GM08714 (cell line): ENCODE data around the gene TP53.
A peak's percentile ranks its signal among the peaks of the same experiment; 100 is the strongest.
"Not testable (repeated sequence)": the region's sequence is repeated elsewhere in the genome, so short reads cannot be mapped to it uniquely, and the experiment has no call there.

Source experiments
- H3K4me3 ChIP-seq: fragments of 200-500 bp; sonication (Bioruptor generic); 2 replicates; pipeline ENCODE4 v1.5.1; 2014; ENCODE audit warnings: mild to moderate bottlenecking, low read length, inconsistent platforms
- ZNF274 ChIP-seq: IDR thresholded peaks from 2 replicates; pipeline ENCODE4 v1.6.1; 2012; ENCODE audit warnings: mild to moderate bottlenecking, low read depth, low read length

Gene TP53

DNA sequence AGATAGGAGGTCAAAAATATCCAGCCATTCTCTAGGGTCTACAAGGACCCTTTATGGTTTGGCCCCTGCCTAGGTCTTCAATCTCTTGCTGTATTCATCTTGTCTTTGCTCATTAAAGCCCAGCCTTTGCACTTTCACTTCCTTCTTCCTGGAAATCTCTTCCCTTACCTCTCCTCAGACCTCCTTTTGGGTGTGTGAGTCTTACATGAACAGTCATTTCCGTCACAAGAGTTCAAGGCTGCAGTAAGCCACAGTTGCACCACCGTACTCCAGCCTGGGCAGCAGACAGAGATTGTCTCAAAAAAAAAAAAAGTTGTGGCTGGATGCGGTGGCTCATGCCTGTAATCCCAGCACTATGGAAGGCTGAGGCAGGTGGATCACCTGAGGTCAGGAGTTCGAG, 42.5 kb downstream of the TP53 start:
- H3K4me3 ChIP-seq, result no peak overlapping the region
- no peak for TF ChIP-seq ZNF274

DNA sequence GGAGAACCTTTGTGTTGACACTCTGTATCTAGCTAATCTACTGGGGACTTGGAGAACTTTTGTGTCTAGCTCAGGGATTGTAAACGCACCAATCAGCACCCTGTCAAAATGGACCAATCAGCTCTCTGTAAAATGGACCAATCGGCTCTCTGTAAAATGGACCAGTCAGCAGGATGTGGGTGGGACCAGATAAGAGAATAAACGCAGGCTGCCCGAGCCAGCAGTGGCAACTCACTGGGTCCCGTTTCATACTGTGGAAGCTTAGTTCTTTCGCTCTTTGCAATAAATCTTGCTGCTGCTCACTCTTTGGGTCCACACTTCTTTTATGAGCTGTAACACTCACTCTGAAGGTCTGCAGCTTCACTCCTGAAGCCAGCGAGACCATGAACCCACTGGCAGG, 45.7 kb downstream of the TP53 start:
- H3K4me3 ChIP-seq, result not testable (repeated sequence)

DNA sequence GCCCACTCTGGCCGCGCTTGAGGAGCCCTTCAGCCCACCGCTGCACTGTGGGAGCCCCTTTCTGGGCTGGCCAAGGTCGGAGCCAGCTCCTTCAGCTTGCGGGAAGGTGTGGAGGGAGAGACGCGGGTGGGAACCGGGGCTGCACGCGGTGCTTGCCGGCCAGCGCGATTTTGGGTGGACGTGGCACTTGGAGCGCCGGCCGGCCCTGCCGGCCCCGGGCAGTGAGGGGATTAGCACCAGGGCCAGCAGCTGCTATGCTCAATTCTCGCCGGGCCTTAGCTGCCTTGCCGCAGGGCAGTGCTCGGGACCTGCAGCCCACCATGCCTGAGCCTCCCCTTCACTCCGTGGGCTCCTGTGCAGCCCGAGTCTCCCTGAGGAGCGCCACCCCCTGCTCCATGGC, 46.5 kb downstream of the TP53 start:
- H3K4me3 ChIP-seq, result no peak overlapping the region
- TF ChIP-seq ZNF274, result no peak

DNA sequence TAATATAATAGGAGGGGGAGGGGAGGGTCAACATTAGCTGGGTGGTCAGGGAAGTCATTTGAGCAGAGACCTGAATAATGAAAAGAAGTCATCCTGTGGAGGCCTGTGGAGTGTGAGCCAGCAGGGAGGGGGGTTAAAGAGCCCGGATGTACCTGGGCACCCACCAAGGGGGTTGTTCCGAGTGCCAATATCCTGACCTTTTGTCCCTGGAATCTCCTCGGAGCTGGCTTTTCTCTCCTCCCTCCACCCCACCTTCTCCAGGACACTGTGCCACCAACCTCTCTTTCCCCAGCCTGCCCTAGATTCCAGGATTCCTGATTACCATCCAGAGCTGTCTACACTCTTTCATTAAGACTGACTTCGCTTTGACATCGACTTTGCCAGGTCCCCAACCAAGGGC, 51.1 kb downstream of the TP53 start:
- no peak for TF ChIP-seq ZNF274
- H3K4me3 ChIP-seq, result no peak overlapping the region

DNA sequence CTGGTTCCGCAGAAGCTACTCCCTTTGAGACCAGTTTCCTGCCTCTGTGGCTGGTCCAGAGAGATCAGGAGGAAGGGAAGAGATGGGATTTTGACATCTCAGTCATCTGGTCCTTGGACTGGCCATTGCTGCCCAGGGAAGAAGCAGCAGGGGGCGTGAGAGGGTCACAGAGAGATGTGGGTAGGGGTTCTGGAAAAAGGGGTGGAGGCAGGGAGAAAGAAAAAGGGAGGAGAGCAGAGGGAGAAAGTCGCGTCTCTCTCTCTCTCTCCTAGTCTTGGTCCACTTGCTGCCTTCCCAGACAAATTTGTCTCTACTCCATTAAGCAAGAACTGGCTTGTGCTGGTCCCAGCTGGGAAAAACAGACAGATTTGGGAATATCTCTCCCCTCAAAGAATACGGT, 52.9 kb downstream of the TP53 start:
- H3K4me3 ChIP-seq, result no peak overlapping the region
- TF ChIP-seq ZNF274, result no peak

DNA sequence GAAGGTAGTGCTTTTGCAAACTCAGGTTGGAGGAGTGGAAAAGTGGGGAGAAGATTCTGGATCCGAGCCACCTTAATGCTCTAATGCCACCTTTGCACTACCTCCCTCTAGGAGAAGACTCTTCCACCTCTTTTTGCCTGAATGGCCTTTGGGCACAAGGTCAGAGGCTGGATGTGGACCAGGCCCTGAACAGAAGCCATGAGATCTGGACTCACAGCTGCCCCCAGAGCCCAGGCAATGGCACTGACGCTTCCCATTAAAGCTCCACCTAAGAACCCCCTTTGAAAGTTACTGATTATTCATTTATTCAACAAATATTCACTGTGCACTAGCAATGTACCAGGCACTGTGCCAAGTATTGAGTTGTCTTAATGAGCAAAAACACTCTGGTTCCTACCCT, 54.2 kb downstream of the TP53 start:
- no peak for TF ChIP-seq ZNF274

DNA sequence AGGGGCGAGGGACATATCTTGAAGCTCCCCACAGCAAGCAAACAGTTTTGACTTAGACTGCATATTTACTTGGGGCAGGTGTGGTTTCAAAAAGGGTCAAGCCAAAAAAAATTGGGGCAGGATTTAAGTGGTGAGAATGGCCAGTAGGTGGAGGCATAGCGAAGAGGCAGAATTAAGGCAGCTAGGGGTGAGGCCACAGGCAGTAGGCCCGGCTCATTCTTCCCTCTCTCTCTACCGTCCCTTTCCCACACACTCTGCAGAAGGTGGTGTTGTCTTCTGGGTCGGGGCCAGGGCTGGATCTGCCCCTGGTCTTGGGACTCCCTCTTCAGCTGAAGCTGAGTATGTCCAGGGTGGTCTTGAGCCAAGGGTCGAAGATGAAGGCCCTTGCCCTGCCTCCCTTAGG, 54.8 kb downstream of the TP53 start:
- TF ChIP-seq ZNF274, result no peak
- no peak overlapping the region for H3K4me3 ChIP-seq

More for the DNA sequence above, 54.2 kb downstream of the TP53 start:
- H3K4me3 ChIP-seq, result no peak overlapping the region

DNA sequence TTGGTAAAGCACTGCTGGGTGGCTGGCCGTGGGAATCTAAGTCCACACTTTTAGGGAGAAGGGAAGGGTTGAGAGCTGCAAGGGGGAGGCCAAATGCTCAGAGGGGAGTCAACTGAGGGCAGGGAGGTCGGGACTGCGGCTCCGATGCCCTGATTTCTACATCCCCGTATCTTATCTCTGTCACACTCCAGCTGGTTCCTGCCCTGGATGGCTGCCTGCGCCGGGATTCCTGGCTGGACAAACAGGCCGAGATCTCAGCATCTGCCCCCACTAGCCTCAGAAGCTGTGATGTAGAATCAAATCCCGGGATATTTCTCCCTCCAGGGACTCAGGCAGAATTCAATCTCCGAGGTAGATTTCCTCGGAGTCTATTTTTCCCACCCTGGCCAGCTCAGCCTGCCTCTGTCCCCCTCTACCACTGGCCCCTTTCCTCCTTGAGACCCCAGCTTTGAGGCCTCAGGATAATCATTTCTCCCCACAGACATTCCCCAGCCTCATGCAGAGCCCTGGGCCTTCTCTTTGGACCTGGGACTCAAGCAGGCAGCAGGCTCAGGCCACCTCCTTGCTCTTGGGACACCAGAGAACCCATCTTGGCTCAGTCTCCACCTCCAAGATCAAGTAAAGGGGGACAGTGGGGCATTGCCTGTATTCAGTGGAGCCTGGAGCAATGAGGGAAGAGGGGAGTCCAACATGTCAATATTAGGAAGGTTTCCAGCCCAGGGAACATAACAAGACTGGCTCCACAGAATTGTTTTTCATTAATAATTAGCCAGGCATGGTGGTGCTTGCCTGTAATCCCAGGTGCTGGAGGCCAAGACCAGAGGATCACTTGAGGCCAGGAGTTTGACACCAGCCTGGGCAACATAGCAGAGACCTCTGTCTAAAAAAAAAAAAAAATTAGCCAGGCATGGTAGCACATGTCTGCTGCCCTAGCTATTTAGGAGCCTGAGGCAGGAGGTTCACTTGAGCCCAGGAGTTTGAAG, 55.6 kb downstream of the TP53 start:
- TF ChIP-seq ZNF274, result no peak

DNA sequence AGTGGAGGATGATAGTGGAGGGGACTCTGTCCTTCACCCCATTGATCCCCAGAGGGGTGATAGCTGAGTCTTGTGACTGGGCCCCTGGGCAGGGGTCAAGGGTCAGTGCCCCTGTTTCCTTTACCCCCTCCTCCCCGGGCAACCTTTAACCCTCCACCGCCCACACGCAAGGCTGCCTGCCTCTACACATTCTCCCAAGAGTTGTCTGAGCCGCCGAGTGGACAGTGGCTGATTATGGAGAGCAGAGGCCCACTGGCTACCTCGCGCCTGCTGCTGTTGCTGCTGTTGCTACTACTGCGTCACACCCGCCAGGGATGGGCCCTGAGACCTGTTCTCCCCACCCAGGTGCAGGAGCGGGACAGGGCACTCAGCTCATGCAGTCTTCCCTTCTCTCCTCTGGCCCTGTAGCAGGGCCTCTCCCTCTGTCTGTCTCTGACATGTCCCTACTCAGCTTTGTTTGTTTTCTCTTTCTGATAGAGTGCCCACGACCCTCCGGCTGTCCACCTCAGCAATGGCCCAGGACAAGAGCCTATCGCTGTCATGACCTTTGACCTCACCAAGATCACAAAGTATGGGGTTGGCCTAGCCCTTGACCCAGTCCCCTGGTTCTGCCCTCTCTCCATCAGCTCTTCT, 57.2 kb downstream of the TP53 start, which contains the start of gene SHBG:
Gene SHBG, plus strand, starts transcription at position 197 of the 633 bp plus-strand sequence. Its CDS starts 38 bp downstream, at position 235.
- H3K4me3 ChIP-seq, result no peak within 1 kb of the TSS
- TF ChIP-seq ZNF274, result no peak

More for the DNA sequence above, 55.6 kb downstream of the TP53 start:
- H3K4me3 ChIP-seq, result no peak overlapping the region

DNA sequence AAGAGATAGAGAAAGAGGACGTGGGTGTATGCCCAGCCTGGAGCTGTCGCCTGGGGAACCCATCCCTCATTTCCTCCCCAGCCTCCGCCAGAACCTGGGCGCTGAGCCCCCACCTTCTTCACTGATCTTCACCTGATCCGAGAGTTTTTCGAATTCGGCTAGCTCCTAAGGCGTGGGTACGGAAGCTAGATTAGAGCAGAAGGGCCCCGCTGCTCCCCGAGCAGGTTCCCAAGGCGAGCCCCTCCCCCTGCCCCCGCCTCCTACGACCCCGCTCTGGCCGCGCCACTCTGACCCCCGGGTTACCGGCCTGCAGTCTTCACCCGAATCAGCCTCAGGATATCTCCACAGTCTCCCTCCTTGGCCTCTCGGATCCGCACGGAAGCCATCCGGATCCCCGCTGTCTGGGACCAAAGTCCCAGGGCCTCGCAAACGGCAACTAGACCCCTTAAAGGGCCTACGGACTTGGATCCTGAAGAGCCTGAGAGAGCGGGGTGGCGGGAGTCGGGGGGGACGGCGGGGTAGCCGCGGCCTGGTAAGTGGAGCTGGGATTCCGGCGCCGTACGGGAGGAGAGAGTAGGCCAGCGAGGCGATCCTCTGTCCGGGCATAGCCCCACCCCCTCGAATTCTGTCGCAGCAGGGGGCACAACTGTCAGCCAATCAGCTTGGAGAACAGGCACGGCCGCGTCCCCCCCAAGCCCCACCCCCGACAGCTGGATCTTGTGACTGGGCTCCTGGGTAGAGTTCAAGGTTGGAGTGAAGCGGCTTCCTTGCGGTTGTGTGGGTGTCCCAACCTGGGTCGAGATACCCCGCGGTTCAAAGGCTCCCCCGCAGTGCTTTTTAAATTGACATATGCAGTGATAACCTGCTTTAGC, 59.8 kb downstream of the TP53 start, which contains the start of gene SAT2:
Gene SAT2, minus strand, starts transcription at position 572 of the 872 bp plus-strand sequence. Its CDS starts 186 bp downstream, at position 386.
- TF ChIP-seq ZNF274, result no peak
- H3K4me3 ChIP-seq, result peak within 1 kb of the TSS; percentile 82

DNA sequence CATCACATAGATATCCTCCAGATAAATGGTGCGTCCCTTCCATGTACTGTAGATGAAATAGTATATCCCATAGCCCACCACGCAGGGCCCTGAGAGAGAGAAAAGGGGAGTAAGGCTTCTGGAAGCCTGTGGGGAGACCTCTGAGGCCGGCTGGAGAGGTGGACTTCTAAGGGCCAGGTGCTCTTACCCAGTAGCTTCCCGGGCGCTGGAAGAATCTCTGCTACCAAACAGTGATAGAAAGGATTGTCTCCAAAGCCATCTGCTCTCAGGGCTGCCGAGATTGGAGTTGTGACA, 60.4 kb downstream of the TP53 start:
- no peak for TF ChIP-seq ZNF274
- H3K4me3 ChIP-seq, result peak overlapping the region; percentile 82

DNA sequence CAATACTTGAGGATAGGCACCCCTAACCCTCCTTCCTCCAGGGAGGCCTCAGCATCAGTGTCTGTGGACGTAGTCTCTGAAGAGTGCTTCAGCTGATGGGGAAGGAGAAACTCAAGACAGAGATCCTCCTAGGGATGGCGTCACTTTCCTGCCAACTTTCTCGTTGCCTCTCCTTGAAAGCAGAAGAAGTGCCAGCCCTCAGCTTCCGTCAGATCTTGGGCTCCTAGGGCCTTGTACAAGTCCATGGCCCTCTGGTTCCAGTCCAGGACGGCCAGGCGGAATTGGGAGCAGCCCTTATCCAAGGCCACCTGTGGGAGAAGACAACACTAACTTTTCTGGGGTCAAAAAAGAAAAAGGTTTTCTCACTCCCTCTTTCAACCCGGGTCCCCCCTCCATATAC, 61.0 kb downstream of the TP53 start:
- TF ChIP-seq ZNF274, result no peak
- H3K4me3 ChIP-seq, result no peak overlapping the region

DNA sequence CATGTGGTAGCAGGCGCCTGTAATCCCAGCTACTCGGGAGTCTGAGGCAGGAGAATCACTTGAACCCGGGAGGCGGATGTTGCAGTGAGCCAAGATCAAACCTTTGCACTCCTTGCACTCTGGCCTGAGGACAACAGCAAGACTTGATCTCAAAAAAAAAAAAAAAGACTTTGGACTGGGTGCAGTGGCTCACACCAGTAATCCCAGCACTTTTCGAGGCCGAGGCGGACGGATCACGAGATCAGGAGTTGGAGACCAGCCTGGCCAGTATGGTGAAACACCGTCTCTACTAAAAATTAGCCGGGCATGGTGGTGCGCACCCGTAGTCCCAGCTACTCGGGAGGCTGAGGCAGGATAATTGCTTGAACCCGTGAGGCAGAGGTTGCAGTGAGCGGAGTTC, 61.5 kb downstream of the TP53 start:
- not testable (repeated sequence) for H3K4me3 ChIP-seq

DNA sequence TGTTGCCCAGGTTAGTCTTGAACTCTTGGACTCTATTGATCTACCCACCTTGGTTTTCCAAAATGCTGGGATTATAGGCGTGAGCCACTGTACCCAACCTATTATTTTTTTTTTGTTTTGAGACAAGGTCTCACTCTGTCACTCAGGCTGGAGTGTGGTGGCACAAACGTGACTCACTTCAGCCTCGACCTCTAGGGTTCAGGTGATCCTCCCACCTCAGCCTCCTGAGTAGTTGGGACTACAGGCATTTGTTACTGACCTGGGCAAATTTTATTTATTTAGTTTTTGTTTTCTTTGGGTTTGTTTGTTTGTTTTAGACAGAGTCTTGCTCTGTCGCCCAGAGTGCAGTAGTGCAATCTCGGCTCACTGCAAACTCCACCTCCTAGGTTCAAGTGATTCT, 63.6 kb downstream of the TP53 start:
- no peak overlapping the region for H3K4me3 ChIP-seq
- no peak for TF ChIP-seq ZNF274
